ENCODE data around the gene CBL.

Gene CBL

GRCh38 chr11:119237515-119237914 is 31.4 kb downstream of the CBL start:
- Histone ChIP-seq H3K79me2 (ENCODE audit: control insufficient read depth, insufficient read depth, low read length, unreplicated experiment) (peaks cover 23% of the 10 kb centered on the region), H2AFZ (ENCODE audit: low read length, unreplicated experiment) (no peak overlapping the region), H3K27ac (ENCODE audit: low read depth, low read length) (no peak overlapping the region), H3K4me1 (ENCODE audit: control insufficient read depth, insufficient read depth, low read length, unreplicated experiment) (peaks cover 16% of the 10 kb centered on the region), H3K27me3 (ENCODE audit: insufficient read depth, low read length) (no peaks in the 10 kb centered on the region), H3K36me3 (ENCODE audit: insufficient read depth, low read length) (peaks cover 4% of the 10 kb centered on the region; the same call in 1 of the 2 replicates), H3K4me3 (ENCODE audit: low read depth, low read length) (no peak overlapping the region)

- Histone ChIP-seq H3K36me3 (ENCODE audit: insufficient read depth, low read length) (0 out of 2 replicates have a peak, but pooled peaks cover 4% of the 10 kb centered on the region), H2AFZ (ENCODE audit: low read length, unreplicated experiment) (no peak overlapping the region), H3K4me3 (ENCODE audit: low read depth, low read length) (no peak overlapping the region), H3K79me2 (ENCODE audit: control insufficient read depth, insufficient read depth, low read length, unreplicated experiment) (no peaks in the 10 kb centered on the region), H3K27ac (ENCODE audit: low read depth, low read length) (no peak overlapping the region), H3K4me1 (ENCODE audit: control insufficient read depth, insufficient read depth, low read length, unreplicated experiment) (no peaks in the 10 kb centered on the region), H3K27me3 (ENCODE audit: insufficient read depth, low read length) (no peaks in the 10 kb centered on the region)
Measured at GRCh38 chr11:119248750-119249670, 42.9 kb downstream of the CBL start.

- no peaks in the 10 kb centered on the region for H3K79me2 ChIP-seq (ENCODE audit: control insufficient read depth, insufficient read depth, low read length, unreplicated experiment)
- no peak overlapping the region for H3K4me3 ChIP-seq (ENCODE audit: low read depth, low read length)
- H3K27ac ChIP-seq (ENCODE audit: low read depth, low read length), result no peak overlapping the region
- no peak overlapping the region for H2AFZ ChIP-seq (ENCODE audit: low read length, unreplicated experiment)
- no peaks in the 10 kb centered on the region for H3K4me1 ChIP-seq (ENCODE audit: control insufficient read depth, insufficient read depth, low read length, unreplicated experiment)
- H3K27me3 ChIP-seq (ENCODE audit: insufficient read depth, low read length), result no peaks in the 10 kb centered on the region
- 0 out of 2 replicates have a peak, but pooled peaks cover 4% of the 10 kb centered on the region for H3K36me3 ChIP-seq (ENCODE audit: insufficient read depth, low read length)
Measured at GRCh38 chr11:119249671-119250010, 43.5 kb downstream of the CBL start.

DNA sequence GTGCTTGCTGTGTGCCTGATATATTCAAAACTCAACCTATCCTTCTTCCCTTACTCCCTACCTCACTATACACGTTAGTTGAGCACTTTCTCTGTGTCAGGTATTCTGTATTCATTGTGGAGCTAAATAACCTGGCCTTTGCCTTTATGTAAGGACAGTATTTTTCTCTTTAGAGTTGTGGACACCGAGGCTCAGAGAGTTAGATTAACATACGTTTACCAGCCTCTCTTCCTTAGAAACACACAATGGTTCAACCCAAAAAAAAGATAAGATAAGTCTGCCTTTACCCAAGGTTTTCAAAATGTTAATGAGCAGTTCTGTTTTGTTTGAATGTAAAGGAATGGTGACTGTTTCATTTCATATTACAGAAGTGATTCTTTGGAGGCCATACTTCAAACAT is 45.0 kb downstream of the CBL start:
- no peak overlapping the region for H3K4me3 ChIP-seq (ENCODE audit: low read depth, low read length)
- no peak overlapping the region for H2AFZ ChIP-seq (ENCODE audit: low read length, unreplicated experiment)
- H3K4me1 ChIP-seq (ENCODE audit: control insufficient read depth, insufficient read depth, low read length, unreplicated experiment), result no peaks in the 10 kb centered on the region
- no peak overlapping the region for H3K27ac ChIP-seq (ENCODE audit: low read depth, low read length)
- H3K36me3 ChIP-seq (ENCODE audit: insufficient read depth, low read length), result 0 out of 2 replicates have a peak, but pooled peaks cover 4% of the 10 kb centered on the region
- H3K79me2 ChIP-seq (ENCODE audit: control insufficient read depth, insufficient read depth, low read length, unreplicated experiment), result no peaks in the 10 kb centered on the region
- no peaks in the 10 kb centered on the region for H3K27me3 ChIP-seq (ENCODE audit: insufficient read depth, low read length)

- H3K36me3 ChIP-seq (ENCODE audit: insufficient read depth, low read length), result no peaks in the 10 kb centered on the region
- H3K27me3 ChIP-seq (ENCODE audit: insufficient read depth, low read length), result no peaks in the 10 kb centered on the region
- no peaks in the 10 kb centered on the region for H3K4me1 ChIP-seq (ENCODE audit: control insufficient read depth, insufficient read depth, low read length, unreplicated experiment)
- no peak overlapping the region for H3K27ac ChIP-seq (ENCODE audit: low read depth, low read length)
- H2AFZ ChIP-seq (ENCODE audit: low read length, unreplicated experiment), result no peak overlapping the region
- H3K79me2 ChIP-seq (ENCODE audit: control insufficient read depth, insufficient read depth, low read length, unreplicated experiment), result peaks cover 18% of the 10 kb centered on the region
- no peak overlapping the region for H3K4me3 ChIP-seq (ENCODE audit: low read depth, low read length)
Measured at GRCh38 chr11:119254239-119254638, 48.1 kb downstream of the CBL start.

DNA sequence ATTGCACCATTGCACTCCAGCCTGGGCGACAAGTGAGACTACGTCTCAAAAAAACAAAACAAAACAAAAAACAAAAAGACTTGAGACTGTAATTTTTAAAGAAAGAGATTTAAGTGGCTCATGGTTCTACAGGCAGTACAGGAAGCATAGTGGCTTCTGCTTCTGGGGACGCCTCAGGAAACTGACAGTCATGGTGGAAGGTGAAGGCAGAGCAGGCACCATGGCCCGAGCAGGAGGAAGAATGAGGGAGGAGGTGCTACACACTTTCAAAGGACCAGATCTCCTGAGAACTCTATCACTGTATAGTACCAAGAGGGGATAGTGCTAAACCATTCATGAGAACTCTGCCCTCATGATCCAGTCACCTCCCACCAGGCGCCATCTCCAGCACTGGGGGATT is 52.0 kb downstream of the CBL start:
- peaks cover 34% of the 10 kb centered on the region for H3K79me2 ChIP-seq (ENCODE audit: control insufficient read depth, insufficient read depth, low read length, unreplicated experiment)
- H3K27me3 ChIP-seq (ENCODE audit: insufficient read depth, low read length), result no peaks in the 10 kb centered on the region

GRCh38 chr11:119258983-119259382 is 52.8 kb downstream of the CBL start:
- H3K27me3 ChIP-seq (ENCODE audit: insufficient read depth, low read length), result no peaks in the 10 kb centered on the region
- no peak overlapping the region for H2AFZ ChIP-seq (ENCODE audit: low read length, unreplicated experiment)
- H3K4me1 ChIP-seq (ENCODE audit: control insufficient read depth, insufficient read depth, low read length, unreplicated experiment), result peaks cover 20% of the 10 kb centered on the region
- no peak overlapping the region for H3K4me3 ChIP-seq (ENCODE audit: low read depth, low read length)
- peaks cover 42% of the 10 kb centered on the region for H3K79me2 ChIP-seq (ENCODE audit: control insufficient read depth, insufficient read depth, low read length, unreplicated experiment)
- H3K36me3 ChIP-seq (ENCODE audit: insufficient read depth, low read length), result no peaks in the 10 kb centered on the region
- H3K27ac ChIP-seq (ENCODE audit: low read depth, low read length), result no peak overlapping the region

More for the DNA sequence above, 52.0 kb downstream of the CBL start:
- no peak overlapping the region for H3K27ac ChIP-seq (ENCODE audit: low read depth, low read length)
- H3K4me3 ChIP-seq (ENCODE audit: low read depth, low read length), result no peak overlapping the region
- no peaks in the 10 kb centered on the region for H3K36me3 ChIP-seq (ENCODE audit: insufficient read depth, low read length)
- peaks cover 13% of the 10 kb centered on the region for H3K4me1 ChIP-seq (ENCODE audit: control insufficient read depth, insufficient read depth, low read length, unreplicated experiment)
- H2AFZ ChIP-seq (ENCODE audit: low read length, unreplicated experiment), result no peak overlapping the region

- H3K79me2 ChIP-seq (ENCODE audit: control insufficient read depth, insufficient read depth, low read length, unreplicated experiment), result peaks cover 59% of the 10 kb centered on the region
- peak overlapping the region; percentile 31; the same call in 1 of the 2 replicates for H3K4me3 ChIP-seq (ENCODE audit: low read depth, low read length)
- H3K27me3 ChIP-seq (ENCODE audit: insufficient read depth, low read length), result no peaks in the 10 kb centered on the region
- H3K27ac ChIP-seq (ENCODE audit: low read depth, low read length), result peak overlapping the region; percentile 37; the same call in 1 of the 2 replicates
- no peak overlapping the region for H2AFZ ChIP-seq (ENCODE audit: low read length, unreplicated experiment)
- peaks cover 20% of the 10 kb centered on the region for H3K4me1 ChIP-seq (ENCODE audit: control insufficient read depth, insufficient read depth, low read length, unreplicated experiment)
- H3K36me3 ChIP-seq (ENCODE audit: insufficient read depth, low read length), result no peaks in the 10 kb centered on the region
Measured at GRCh38 chr11:119262668-119263351, 56.7 kb downstream of the CBL start.

DNA sequence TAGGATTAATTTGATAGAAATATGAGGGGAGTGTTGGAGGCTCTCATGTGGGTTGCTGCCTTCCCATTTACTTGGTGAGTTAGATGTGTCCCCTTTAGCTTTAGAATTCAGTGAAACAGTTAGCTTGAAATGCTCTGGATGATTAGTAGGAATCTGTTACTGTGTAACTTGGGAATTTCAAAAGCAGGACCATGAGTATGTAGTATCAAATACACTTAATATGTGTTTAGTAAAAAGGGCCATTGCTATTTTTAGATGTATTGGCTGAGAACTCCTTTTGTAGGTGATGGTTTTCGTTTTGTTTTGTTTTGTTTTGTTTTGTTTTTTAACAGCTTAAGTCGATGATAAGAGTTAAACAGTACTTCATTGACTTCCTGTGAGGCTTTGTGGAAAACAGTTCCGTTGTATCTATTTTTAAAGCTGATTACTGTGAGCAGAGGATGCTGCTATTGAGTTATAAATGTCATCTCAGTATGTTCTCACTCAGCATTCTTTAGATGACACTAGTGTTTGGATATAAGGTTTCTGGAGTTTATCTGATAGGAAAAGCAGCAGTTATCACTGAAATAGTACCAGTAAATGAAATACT is 57.3 kb downstream of the CBL start:
- H3K4me3 ChIP-seq (ENCODE audit: low read depth, low read length), result 0 out of 2 replicates have a peak overlapping the region, but pooled peaks have one; percentile 12
- H3K27me3 ChIP-seq (ENCODE audit: insufficient read depth, low read length), result no peaks in the 10 kb centered on the region
- no peaks in the 10 kb centered on the region for H3K36me3 ChIP-seq (ENCODE audit: insufficient read depth, low read length)
- peak overlapping the region; percentile 37; the same call in 1 of the 2 replicates for H3K27ac ChIP-seq (ENCODE audit: low read depth, low read length)
- H3K4me1 ChIP-seq (ENCODE audit: control insufficient read depth, insufficient read depth, low read length, unreplicated experiment), result peaks cover 20% of the 10 kb centered on the region
- no peak overlapping the region for H2AFZ ChIP-seq (ENCODE audit: low read length, unreplicated experiment)
- peaks cover 58% of the 10 kb centered on the region for H3K79me2 ChIP-seq (ENCODE audit: control insufficient read depth, insufficient read depth, low read length, unreplicated experiment)

- H3K27ac ChIP-seq (ENCODE audit: low read depth, low read length), result no peak overlapping the region
- H2AFZ ChIP-seq (ENCODE audit: low read length, unreplicated experiment), result no peak overlapping the region
- H3K4me1 ChIP-seq (ENCODE audit: control insufficient read depth, insufficient read depth, low read length, unreplicated experiment), result peaks cover 20% of the 10 kb centered on the region
- H3K4me3 ChIP-seq (ENCODE audit: low read depth, low read length), result no peak overlapping the region
- H3K79me2 ChIP-seq (ENCODE audit: control insufficient read depth, insufficient read depth, low read length, unreplicated experiment), result peaks cover 43% of the 10 kb centered on the region
- H3K27me3 ChIP-seq (ENCODE audit: insufficient read depth, low read length), result no peaks in the 10 kb centered on the region
- no peaks in the 10 kb centered on the region for H3K36me3 ChIP-seq (ENCODE audit: insufficient read depth, low read length)
Measured at GRCh38 chr11:119266063-119266462, 59.9 kb downstream of the CBL start.
